Breast epithelium (tissue), 3 donors: ENCODE measurements around the gene TOLLIP.

Experiments used
- CTCF ChIP-seq, 3 donors: fragments of 450-650 bp; IDR thresholded peaks; one replicate each; pipeline ENCODE4 v1.5.1; 2016 to 2017; ENCODE audit warnings: antibody characterized with exemption in 3 of 3, mild to moderate bottlenecking in 3 of 3, moderate library complexity in 3 of 3
- POLR2A ChIP-seq: fragments of 450-650 bp; IDR thresholded peaks from one replicate; pipeline ENCODE4 v1.6.1; 2016; ENCODE audit warnings: antibody characterized with exemption, mild to moderate bottlenecking, moderate library complexity
- POLR2AphosphoS5 ChIP-seq, 3 donors: sonication (generic); formaldehyde crosslinking; IDR thresholded peaks; one replicate each; pipeline ENCODE4 v1.6.1; 2017; ENCODE audit warnings: antibody characterized with exemption in 3 of 3

- no peak for TF ChIP-seq CTCF (IDR thresholded peaks at IDR 0.05)
- TF ChIP-seq POLR2A: no peak
- no peak for TF ChIP-seq POLR2AphosphoS5 (IDR thresholded peaks at IDR 0.05)
These were observed 70.5 kb downstream of the TOLLIP start for GRCh38 chr11:1238767-1239595.
